Measurements from ENCODE around the gene ECE1. TPM values are rescaled to one million over a fixed set of nuclear protein-coding genes. Genes with fewer than 3 reads are reported as not detected.

ECE1 gene
- total RNA-seq, 1 donor from 2014 or later, result 223 TPM

DNA sequence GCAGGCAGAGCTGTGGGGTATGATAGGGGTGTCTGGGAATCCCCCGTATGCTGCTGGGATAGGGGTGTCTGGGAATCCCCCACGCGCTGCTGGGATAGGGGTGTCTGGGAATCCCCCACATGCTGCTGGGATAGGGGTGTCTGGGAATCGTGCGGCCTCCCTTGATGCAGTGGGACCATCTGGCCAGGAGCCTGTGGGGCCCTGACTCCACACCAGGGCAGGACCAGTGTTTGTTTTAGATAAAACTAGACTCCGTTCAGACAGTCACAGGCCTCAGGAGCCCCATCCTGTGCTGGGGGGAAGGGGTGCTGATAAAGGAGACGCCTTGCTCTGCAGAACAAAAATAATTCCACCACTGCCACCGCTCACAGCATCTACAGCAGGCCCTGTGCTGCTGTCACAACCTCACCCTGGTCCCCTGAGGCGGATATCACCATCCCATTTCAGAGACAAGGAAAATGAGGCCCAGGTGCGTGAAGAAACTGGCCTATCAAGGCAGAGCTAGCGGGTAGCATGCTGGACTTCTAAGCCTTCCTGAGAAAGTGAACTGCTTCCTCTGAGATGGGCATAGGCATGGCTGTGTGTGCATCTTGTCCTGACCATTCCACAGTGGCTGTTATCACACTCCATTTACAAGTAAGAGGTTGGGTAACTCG, 24.0 kb downstream of the ECE1 start:
- no peak for DNase-seq

DNA sequence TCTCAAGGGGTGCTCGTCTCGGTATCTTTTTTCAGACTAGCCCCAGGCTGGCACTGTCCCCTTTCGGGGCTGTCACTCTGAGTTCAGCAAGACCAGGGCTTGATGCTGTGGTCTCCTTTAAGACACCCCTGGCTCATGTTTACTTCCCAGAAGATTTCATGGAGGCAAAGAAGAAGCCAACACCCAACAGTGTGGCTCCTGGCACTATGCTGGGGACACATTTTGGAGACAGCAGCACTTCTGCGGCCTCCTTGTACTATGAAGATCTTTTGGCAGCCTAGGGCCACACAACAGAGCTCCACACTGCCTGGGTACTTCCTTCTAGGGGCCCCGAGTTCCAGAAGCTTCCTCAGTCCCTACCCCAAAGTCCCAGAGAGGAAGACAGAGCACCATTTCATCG, 24.6 kb downstream of the ECE1 start:
- DNase-seq, result no peak

DNA sequence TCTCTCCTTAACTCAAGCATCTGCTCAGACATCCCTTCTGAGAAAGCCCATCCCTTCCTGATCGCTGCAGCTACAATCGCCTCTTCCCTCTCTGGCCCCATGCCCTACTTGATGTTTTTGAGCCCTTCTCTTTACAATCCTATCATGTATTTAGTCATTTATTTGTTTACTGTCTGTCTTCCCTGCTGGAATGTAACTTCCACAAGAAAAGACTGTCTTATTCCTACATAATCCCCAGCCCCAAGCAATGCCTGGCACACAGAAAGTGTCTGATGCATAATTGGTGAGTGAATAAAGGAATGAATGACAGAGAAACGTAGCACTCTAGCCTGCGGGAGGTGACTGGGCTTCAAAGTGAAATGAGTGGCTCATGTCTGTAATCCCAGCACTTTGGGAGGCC, 25.4 kb downstream of the ECE1 start:
- DNase-seq, result no peak

DNA sequence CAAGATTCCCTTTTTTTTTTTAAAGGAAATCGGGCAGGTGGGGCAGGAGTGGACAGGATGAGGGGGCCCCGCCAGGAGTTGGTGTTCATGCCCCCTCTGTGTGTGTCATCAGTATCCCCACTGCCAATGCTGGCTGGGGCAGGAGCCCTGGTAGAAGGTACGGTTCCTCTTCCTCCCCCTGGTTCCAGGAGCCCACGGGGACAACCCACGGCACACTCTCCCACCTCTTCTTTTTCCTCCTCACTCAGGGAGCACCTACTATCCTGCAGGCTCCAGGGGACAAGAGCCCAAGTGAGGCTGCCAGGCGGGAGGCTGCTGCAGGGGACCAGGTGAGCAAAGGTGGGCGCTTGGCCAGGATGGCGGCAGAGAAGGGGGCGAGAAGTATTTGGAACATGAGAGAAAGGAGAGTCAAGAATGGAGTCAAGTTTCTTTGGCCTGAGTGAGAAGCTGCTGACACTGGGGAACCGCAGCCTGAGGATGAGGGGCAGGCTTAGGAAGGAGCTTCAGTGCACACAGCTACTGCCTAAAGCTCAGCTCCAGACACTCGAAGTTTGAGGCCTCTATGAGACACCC, 26.5 kb downstream of the ECE1 start:
- DNase-seq, result no peak

DNA sequence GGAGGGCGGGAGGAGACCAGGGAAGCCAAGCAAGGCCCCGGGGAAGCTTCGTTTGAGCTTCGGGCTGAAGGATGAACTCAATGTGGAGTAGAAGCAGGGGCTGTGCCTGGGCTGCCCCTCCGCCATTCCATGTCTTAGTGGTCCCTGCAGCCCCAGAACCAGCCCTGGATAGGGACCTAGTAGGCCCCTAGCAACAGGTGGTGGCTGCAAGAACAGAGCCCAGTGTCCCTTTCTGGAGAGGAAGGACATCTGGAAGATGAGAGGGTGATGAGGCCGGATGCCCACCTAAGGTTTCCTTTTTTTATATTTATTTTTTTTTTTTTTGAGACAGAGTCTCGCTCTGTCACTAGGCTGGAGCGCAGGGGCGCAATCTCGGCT, 27.2 kb downstream of the ECE1 start:
- no peak for DNase-seq

DNA sequence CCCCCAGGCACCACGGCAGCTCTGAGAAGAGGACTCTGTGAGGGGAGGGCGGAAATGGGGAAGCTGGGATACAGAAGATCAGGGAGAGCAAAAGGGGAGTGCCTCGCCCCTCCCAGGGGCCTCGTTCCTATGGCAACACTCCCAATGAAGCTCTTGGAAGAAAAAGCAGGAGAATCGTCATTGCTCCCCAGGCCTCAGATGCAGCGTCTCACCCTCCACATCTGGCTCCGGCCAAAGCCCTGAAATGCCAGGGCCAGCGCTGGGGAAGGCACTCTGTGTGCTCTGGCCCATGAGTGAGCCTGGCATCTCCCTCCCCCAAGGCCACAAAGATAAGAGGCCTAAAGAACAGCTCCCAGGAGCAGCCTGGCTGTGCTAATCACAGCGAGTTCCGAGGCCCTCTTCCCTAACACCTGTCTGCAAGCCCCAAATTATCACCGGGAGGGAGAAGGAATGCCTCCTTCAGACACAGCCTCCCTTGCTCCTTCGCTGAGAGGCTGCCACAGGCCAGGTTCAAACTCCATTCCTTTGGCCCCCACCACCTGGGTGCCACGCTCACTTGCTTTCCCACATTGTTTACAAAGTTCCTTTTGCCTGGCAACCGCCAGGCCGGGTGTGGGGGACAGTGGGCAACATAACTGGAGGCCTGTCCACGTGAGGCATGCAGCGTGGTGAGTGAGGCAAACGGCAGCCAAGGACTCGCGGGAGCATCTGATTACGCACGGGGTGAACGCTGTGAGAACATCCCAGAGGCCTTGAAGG, 27.8 kb downstream of the ECE1 start:
- DNase-seq, result peak; percentile 81

DNA sequence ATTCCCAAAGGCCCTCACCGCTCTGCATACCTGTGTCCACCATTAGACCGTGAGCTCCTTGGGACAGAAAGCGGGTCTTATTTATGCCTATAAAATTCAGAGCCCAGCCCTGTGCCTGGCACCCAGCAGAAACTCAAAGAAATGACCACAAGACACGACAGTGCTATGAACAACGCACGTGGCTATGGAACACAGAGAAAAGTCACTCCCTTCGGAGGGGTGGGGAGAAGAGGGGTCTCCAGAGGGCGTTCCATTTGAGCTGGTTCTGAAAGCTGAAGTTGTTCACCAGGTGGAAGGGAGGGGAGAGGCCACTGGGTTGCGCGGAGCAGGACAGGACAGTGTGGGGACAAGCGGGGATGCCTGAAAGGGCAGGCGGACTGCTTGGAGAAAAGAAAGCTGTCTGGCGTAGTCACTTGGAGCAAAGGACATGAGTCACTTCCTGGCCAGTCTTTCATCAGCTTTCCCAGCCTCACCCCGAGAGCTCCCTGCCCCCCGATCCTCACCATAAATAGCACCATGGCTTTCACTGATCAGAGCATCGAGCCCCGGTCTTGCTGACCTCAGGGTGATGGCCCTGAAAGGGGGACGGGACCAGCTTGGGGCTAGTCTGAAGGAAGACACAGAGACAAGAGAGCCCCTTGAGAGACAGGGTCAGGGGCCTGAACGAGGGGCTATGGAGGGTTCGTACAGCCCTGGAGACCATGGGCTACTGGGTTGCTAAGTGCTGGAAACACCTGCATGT, 28.5 kb downstream of the ECE1 start:
- peak; percentile 96 for DNase-seq

DNA sequence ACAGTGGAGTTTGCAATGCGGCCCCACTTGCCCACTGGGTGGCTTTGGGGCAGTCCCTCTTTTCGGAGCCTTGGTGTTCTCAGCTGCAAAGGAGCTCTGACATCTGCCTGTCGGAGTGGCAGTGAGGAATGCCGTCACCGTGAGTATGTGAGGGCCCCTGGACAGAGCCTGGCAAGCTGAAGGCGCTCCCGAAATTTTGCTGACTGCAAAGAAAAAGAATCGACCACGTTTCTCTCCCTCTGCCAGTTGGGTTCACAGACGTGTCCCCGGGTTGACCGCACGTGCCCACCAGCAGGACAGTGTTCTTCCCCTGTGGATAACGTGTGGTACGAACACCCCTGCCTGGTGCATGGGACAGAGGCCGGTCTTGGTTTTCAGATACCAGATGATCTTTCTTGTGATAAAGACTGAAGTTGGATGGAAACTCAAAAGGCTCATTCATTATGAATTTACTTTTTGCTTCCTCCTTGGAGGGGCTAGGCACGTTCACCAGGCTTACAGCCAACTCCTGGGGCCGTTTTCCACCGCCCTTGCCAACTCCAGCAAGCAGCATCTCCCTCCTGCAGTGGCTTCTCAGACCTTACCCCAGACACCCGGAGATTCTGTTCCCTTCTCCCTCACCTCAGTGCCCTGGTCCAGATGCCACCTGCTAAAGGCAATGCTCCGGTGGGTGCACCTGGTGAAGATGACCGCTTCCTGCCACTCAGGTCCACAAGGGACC, 29.7 kb downstream of the ECE1 start:
- peak; percentile 50 for DNase-seq

DNA sequence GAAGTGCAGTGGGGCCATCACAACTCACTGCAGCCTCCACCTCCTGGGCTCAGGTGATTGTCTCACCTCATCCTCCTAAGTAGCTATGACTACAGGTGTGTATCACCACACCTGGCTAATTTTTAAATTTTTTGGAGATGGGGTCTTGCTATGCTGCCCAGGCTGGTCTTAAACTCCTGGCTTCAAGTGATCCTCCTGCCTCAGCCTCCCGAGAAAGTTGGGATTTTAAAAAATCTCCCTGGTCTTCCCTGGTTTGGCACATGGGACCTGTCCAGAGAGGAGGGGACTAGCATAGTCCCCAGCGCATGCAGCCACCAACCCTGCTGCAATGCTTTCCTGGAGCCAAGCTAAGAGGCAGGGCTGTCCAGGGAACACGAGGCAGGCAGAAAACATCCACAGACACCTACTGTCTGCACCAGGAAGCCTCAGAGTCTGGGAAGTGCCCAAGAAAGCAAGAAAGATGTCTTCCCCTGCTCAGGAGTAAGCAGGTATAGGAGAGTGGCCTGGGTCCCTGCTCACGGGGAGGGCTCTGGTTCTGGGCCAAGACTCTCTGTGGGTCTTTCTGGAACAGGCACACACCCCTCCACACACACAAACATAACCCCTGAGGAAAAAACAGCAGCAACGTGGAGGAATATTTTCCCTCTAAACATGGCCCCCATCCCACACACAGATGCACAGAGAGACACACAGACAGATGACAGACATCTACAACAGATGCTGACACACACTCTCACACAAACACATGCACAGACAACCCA, 30.8 kb downstream of the ECE1 start:
- no peak for DNase-seq

DNA sequence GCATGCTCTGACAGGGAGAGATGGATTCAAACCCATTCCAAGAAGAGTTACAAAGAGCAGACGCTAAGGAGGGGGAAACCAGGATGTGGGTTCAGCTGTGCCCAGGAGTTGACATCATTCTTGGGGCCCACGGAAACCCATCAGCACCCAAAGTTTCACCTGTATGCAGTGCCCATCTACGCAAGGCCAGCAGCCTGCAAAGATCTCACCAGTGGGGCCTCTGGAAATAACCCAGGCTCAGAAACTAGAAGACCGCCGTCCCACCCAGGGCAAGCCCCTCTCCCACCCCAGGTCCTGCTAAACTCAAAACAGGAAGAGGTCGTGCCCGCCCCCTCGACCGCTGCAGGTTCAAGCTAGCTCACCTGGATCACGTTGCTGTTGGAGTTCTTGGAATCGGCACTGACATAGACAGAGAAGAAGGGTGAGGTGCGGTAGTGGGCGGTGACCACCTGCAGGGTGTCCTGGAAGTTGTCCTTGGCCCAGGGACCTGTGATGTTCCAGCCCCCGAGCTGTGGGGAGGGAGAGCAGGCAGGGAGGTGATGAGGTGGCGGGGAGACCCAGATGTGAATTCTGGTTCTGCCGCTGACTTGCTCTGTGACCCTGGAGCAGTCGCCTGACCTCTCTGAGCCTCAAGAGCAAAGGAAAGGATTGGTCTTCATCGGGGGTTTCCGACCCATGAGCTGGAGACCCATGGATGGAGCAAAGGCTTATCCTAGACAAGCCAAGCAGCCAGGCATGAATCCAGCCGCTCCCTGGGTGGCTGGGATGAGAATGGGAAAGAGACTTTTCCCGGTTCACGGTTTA, 31.7 kb downstream of the ECE1 start:
- no peak for DNase-seq

DNA sequence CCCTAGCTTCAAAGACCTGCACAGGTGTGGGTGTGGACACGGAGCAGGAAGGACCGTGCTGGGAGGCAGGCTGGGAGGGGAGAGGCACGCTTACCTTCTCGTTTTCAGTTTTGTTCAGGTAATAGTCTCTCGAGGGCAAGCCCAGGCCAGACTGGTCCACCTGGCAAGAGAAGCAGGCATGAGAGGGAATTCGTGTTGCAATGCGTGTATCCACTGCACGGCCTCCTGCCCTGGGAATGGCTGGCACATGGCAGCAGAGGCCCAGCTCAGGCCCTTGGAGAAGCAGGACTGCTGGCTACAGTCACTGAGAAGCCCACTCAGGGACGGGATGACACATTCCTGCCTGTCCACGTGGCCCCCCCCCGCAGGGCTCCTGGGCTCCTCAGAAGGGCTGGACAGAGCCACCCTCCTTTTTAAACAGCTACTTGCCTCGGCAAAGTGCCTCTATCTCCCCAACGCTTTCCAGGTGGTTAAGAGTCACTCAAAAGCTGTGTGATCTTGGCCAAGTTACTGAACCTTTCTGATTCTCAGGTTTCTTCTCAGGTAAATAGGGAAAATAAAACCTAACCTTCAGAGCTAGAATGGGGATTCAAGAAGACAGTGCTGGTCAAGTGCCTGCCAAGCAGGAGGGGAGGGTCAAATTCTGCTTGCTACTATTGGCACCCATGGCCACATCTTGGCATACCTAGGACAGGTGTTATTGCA, 32.7 kb downstream of the ECE1 start:
- DNase-seq, result no peak

DNA sequence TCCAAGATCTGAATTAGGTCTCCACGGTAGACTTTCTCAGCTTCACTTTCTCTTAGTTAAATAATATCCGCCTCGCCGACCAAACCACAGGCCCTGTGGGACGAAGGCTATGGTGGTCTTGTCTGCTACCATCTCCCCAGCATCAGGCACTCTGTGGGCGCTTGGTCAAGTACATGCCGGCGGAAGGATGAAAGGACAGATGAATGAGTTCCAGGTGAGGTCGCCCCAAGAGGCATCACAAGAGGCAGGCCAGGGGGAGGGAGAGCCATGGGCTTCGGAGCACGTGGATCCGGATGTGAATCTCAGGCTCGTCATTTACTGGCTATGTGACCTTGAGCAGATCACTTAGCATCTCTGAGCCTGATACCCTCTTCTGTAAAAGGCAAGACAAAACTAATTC, 33.5 kb downstream of the ECE1 start:
- DNase-seq, result no peak

DNA sequence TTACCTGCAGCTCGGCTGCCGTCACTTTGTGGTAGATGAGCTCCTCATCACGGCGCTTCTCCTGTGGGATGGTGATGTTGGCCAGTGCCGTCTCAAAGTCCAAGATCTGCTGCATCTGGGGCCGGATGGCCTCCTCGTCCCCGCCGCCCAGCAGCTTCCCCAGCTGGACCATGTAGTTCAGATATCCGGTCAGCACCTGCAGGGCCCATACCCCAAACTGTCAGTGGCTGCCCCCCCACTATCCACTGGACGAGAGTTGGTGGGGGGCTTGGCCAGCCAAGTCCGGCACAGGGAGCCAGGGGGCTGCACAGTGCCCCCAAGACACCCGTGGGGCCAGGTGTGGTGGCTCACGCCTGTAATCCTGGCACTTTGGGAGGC, 34.3 kb downstream of the ECE1 start:
- DNase-seq, result no peak

DNA sequence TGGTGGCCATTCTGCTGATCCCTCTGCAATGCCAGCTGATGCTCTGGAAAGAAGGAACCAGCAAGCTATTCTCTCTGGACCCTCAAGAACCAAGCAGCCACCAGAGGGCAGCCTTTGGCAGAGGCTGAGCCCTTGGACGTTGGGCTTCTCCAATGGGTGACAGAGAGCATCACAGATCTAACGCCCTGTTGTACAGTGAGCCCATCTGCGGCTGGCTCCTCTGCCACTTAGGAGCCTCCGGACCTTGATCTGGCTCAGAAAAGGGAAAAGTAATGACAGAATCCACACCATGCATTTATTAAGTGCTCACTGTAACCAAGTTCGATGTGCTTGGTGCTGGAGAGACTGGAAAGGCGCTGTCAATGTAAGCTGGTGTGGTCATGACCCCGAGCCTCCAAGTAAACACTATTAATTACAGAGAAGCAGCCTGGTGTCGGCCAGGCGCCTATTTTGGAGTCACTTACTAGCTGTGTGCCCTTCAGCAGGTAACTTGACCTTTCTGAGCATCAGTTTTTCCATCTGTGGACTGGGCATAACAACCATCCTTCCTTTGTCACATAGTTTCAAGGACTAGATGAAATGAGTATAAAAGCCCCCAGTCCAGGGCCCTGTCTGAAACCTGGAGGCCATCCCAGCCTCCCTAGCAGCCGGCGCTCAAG, 34.9 kb downstream of the ECE1 start:
- peak; percentile 91 for DNase-seq

DNA sequence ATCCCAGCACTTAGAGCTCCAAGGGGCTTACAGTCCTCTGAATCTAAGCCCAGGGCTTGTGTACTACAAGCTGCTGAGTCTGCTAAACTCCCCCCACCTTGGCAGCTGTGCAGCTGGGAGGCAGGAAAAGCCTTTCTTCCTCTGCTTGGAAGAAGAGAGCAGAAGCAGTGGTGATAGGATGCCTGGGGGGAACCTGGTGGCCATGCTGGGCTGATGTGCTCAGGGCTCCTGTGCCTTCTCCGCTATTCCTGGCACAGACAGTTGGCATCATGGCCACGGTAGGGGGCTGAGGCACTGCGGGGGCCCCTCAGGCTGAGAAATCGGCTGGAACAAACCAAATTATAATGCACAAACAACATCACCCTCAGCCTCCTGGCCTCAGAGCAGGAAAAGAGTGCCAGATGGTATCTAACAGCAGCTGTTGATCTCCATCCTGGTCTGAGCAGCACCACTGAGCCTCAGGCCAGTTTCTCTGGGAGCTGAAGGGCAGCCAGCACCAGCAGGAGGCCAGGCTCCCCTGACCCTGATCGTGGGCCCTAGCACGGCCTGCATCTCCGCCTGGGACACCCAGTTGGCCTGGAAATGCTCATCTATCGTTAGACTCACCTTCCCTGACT, 35.8 kb downstream of the ECE1 start:
- DNase-seq, result peak; percentile 55

DNA sequence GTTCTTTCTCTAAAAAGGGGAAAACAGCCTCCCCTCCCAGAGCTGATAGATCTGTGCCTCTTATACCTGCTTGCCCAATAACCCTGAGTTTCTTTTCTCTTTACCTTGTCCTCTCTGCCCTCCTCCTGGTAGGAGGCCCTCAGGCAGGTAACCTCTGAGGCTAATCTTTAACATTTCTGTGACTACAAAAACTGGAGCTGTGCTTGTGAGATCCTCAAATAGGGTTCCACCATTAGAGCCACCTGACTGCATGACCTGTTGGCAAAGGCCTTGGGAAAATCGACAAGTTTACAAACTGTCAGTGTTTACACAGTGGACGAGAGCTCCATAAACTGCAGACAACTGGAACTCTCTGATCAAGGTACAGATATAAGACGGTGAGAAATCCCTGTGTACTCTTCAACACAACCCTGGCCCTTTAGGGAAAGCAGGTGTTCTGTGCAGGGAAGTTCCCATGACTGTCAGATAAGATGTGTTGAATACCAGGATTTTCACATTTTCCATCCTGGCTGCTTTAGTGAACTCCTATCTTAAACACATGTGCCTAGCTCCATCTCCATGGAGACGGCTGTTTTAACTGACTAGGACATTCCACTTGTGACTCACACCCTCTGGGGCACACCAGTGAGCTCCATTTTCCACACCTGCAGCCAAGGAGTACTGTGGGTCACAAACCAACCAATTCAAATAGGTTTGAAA, 38.3 kb downstream of the ECE1 start:
- peak; percentile 97 for DNase-seq

DNA sequence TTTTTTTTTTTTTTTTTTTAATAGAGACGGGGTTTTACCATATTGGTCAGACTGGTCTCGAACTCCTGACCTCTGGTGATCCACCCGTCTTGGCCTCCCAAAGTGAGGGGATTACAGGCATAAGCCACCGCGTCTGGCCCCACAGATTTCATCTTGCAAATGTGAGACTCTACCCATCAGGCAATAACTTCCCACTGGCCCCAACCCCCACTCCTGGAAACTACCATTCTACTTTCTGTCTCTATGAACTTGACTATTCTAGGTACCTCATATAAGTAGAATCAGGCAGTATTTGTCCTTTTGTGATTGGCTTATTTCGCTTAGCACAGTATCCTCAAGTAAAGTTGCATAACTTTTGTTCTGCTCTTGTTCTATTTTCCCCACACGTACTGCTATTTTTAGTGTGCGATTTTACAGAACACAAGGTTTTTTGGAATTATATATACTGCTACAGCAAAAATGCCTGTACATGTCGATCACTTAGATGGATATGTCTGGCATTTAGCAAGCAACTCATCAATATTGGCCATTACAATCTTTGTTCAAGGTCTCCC, 40.2 kb downstream of the ECE1 start:
- no peak for DNase-seq

DNA sequence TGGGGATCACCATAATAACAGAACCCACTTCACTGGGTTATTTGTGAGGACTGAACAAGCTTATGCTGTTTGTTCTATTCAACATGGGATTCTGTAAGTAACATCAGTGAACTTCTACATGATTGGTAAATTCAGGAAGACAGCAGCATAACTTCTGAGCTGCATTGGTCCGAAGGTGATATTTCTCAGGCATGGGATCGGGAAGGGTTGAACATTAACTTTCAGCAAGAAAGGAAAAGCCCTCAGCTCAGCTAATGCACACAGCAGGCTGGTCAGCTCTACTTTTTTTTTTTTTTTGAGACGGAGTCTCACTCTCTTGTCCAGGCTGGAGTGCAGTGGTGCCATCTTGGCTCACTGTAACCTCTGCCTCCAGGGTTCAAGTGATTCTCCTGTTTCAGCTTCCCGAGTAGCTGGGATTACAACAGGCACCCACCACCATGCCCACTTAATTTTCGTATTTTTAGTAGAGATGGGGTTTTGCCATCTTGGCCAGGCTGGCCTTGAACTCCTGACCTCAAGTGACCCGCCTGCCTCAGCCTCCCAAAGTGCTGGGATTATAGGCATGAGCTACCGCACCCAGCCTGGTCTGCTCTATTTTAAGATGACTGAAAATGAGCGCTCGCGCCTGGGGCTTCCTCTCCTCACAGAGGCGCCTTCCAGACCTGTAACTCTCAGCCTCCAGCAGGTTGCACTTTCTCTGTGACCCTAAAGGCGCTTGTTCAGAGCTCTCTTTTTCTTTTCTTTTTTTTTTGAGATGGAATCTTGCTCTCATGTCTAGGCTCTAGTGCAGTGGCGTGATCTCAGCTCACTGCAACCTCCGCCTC, 42.2 kb downstream of the ECE1 start:
- DNase-seq, result no peak

All from dermis blood vessel endothelial cell (primary cell).